MM.1S (cell line): ENCODE data around the gene ROS1.

Experiments used
- EZH2 ChIP-seq: fragments of 300-600 bp; sonication (generic); optimal IDR thresholded peaks from 2 replicates; pipeline ENCODE3; 2017; ENCODE audit warnings: low read depth, mild to moderate bottlenecking, antibody characterized with exemption, low read length, mixed read lengths
- EZH2phosphoT487 ChIP-seq: fragments of 300-600 bp; sonication (generic); IDR thresholded peaks from 2 replicates; pipeline ENCODE4 v1.6.1; 2018; ENCODE audit warnings: antibody characterized with exemption, low read length
- TF ChIP-seq, protein P1 (sequence below): fragments of 300-600 bp; sonication (generic); IDR thresholded peaks from 2 replicates; pipeline ENCODE4 v1.5.1; 2016; ENCODE audit warnings: antibody characterized with exemption, low read length, mixed read lengths

DNA sequence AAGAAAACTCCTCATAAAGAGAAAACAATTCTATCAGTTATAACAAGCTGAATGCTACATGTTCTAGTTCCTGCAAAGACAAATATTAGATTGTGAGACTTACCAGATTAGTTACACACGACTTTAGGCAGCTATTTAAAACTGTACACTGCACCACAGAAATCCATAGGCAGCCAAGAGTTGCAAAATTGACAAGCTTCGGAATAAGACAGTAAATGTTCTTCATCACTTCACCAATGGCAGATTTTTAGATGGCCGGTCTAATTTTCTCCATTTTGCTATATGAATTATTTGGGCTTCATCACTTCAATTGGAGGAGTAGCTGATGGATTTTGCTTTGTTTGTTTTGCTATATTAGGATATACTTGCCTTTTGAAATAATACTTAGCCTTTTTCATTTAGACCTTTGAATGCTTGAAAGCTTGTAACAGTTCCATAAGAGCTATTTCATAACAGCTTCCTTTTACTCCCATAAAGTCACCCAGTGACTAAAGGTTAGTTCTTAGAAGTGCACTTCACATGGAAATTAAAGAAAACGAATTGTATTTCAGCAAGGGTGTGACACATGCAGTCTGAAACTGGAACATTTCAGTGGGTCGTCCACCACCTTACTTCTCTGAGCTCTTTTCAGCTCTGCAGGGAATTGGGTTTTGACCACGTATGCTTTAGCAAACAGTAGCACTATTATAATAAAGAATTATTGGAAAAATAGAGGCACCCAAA, at the start of gene ROS1:
- no peak for TF ChIP-seq EZH2
- TF ChIP-seq, protein P1, sequence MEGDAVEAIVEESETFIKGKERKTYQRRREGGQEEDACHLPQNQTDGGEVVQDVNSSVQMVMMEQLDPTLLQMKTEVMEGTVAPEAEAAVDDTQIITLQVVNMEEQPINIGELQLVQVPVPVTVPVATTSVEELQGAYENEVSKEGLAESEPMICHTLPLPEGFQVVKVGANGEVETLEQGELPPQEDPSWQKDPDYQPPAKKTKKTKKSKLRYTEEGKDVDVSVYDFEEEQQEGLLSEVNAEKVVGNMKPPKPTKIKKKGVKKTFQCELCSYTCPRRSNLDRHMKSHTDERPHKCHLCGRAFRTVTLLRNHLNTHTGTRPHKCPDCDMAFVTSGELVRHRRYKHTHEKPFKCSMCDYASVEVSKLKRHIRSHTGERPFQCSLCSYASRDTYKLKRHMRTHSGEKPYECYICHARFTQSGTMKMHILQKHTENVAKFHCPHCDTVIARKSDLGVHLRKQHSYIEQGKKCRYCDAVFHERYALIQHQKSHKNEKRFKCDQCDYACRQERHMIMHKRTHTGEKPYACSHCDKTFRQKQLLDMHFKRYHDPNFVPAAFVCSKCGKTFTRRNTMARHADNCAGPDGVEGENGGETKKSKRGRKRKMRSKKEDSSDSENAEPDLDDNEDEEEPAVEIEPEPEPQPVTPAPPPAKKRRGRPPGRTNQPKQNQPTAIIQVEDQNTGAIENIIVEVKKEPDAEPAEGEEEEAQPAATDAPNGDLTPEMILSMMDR: no peak
- no peak for TF ChIP-seq EZH2phosphoT487
